ENCODE data around the gene NSUN4.
"Not testable (repeated sequence)": the region's sequence is repeated elsewhere in the genome, so short reads cannot be mapped to it uniquely, and the experiment has no call there.

NSUN4 gene

GRCh38 chr1:46325285-46326076, 15.1 kb upstream of the NSUN4 start:
- not testable (repeated sequence) for DNase-seq (ENCODE audit: insufficient read length, low spot score)

GRCh38 chr1:46328182-46328581, 12.4 kb upstream of the NSUN4 start:
- FAIRE-seq; DNase-seq (ENCODE audit: insufficient read length, low spot score): not testable (repeated sequence)

More at GRCh38 chr1:46325285-46326076, 15.1 kb upstream of the NSUN4 start:
- FAIRE-seq = peak; percentile 91

GRCh38 chr1:46329807-46330206, 10.8 kb upstream of the NSUN4 start:
- not testable (repeated sequence) for DNase-seq (ENCODE audit: insufficient read length, low spot score); FAIRE-seq

GRCh38 chr1:46330381-46330780, 10.2 kb upstream of the NSUN4 start:
- peak; percentile 40 for FAIRE-seq
- DNase-seq (ENCODE audit: insufficient read length, low spot score) = not testable (repeated sequence)

- not testable (repeated sequence) for DNase-seq (ENCODE audit: insufficient read length, low spot score)
- peak; percentile 90 for FAIRE-seq
Observed at GRCh38 chr1:46331786-46332540, 8.6 kb upstream of the NSUN4 start.

GRCh38 chr1:46333300-46334029, 7.1 kb upstream of the NSUN4 start:
- peak; percentile 97 for FAIRE-seq

GRCh38 chr1:46334030-46334384, 6.6 kb upstream of the NSUN4 start:
- FAIRE-seq (no peak), DNase-seq (ENCODE audit: insufficient read length, low spot score) (no peak)

More at GRCh38 chr1:46333300-46334029, 7.1 kb upstream of the NSUN4 start:
- no peak for DNase-seq (ENCODE audit: insufficient read length, low spot score)

DNA sequence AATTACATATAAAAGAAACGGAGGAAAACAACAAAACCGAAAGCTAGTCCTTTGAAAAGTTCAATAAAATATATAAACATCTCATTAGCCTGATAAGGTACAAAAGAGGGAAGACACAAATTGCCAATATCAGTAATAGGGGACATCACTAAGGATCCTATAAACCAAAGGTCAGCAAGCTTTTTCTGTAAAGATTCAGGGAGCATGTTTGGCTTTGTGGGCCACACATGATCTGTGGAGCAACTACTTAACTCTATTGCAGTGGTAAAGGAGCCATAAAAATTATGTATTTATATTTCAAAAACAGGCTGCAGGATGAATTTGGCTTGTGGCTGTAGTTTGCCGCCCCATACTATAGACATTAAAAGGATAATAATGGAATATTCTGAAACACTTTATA, 5.5 kb upstream of the NSUN4 start:
- DNase-seq (ENCODE audit: insufficient read length, low spot score) = no peak
- FAIRE-seq = no peak

DNA sequence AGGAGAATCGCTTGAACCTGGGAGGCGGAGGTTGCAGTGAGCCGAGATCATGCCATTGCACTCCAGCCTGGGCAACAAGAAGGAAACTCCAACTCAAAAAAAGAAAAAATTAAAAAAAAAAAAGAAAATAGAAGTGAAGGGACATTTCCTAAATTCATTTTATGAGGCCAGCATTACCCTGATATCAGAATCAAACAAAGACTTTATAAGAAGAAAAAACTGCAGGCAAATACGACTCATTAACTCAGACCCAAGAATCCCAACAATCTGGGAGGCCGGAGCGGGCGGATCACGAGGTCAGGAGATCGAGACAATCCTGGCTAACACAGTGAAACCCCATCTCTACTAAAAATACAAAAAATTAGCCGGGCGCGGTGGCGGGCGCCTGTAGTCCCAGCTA, 3.2 kb upstream of the NSUN4 start:
- not testable (repeated sequence) for FAIRE-seq

GRCh38 chr1:46341222-46342083, 846 bp downstream of the NSUN4 start:
- DNase-seq (ENCODE audit: insufficient read length, low spot score) (no peak), FAIRE-seq (no peak)

More for the DNA sequence above, 3.2 kb upstream of the NSUN4 start:
- not testable (repeated sequence) for DNase-seq (ENCODE audit: insufficient read length, low spot score)

- FAIRE-seq (peak; percentile 70), DNase-seq (ENCODE audit: insufficient read length, low spot score) (peak; percentile 40)
Observed at GRCh38 chr1:46342084-46342656, 1.6 kb downstream of the NSUN4 start.

- DNase-seq (ENCODE audit: insufficient read length, low spot score) (no peak), FAIRE-seq (no peak)
Observed at GRCh38 chr1:46342677-46343350, 2.2 kb downstream of the NSUN4 start.

DNA sequence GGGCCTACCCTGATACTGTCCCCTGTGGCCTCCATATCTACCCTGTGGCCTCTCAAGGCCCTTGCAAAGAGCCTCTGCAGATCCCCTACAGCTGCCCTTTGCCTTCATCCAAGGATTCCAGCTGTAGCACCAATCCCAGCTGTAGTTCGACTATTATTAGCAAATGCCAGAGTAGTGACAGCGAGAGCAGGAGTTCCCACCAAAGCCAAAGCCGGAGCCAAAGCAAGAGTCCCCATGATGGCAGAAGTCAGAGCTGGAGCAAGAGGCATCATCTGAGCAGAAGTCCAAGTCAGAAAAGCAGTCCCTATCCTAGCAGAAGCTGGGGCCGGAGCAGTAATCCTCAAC, 2.7 kb downstream of the NSUN4 start:
- FAIRE-seq (no peak), DNase-seq (ENCODE audit: insufficient read length, low spot score) (no peak)

- DNase-seq (ENCODE audit: insufficient read length, low spot score) (no peak), FAIRE-seq (no peak)
Observed at GRCh38 chr1:46343705-46344104, 3.1 kb downstream of the NSUN4 start.

DNA sequence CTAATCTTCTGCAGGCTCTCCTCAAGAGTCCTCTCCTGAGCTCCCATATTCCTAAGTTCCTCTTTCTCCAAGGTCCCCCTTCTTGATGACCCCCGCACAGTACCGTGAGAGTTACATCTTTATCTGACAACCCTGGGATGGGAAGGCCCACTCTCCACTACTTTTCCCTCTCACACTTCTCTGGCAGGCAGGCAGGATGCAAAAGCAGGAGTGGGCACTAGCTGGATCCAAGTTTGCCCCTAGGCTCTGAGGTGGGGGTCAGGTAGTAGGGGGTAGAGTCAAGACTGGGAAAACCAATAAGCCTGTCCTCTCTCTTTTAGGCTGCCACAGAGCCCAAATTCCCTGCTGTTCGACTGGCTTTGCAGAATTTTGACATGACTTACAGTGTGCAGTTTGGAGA, 3.9 kb downstream of the NSUN4 start:
- no peak for FAIRE-seq
- no peak for DNase-seq (ENCODE audit: insufficient read length, low spot score)

- DNase-seq (ENCODE audit: insufficient read length, low spot score) = no peak
- no peak for FAIRE-seq
Observed at GRCh38 chr1:46345281-46345680, 4.7 kb downstream of the NSUN4 start.

DNA sequence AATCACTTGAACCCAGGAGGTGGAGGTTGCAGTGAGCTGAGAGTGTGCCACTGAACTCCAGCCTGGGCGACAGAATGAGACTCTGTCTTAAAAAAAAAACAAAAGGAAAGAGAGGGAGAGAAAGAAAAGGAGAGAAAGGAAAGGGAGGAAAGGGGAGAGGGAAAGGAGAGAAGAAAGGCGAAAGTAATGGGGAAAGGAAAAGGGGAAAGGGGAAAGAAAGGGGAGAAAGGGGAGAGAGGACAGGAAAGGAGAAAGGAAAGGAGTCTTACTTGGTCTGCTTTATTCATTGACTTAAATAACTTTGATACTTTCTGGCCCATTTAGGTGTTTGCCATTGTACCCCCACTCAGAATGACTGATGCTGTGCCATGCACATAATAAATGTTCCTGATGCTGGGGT, 11.8 kb downstream of the NSUN4 start:
- FAIRE-seq (no peak), DNase-seq (ENCODE audit: insufficient read length, low spot score) (no peak)

DNA sequence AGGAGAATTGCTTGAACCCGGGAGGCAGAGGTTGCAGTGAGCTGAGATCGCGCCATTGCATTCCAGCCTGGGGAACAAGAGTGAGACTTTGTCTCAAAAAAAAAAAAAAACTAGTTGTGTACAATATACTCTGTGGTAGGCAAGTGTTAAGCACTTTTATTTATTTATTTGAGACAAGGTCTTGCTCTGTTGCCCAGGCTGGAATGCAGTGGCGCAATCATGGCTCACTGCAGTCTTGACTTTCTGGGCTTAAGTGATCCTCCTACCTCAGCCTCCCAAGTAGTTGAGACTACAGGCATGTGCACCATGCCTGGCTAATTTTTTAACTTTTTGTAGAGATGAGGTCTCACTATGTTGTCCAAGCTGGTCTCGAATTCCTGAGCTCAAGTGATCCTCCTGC, 15.3 kb downstream of the NSUN4 start:
- FAIRE-seq = not testable (repeated sequence)

GRCh38 chr1:46362158-46362557, 21.6 kb downstream of the NSUN4 start:
- DNase-seq (ENCODE audit: insufficient read length, low spot score) (no peak), FAIRE-seq (peak; percentile 37)

More for the DNA sequence above, 15.3 kb downstream of the NSUN4 start:
- DNase-seq (ENCODE audit: insufficient read length, low spot score) = not testable (repeated sequence)
